Ovary (tissue), 3 donors: ENCODE results near the gene RSPH10B2.

Experiments used
- POLR2A ChIP-seq: fragments of 450-650 bp; IDR thresholded peaks from one replicate; pipeline ENCODE4 v1.6.1; 2017; ENCODE audit warnings: antibody characterized with exemption, mild to moderate bottlenecking, moderate library complexity
- TF ChIP-seq, protein P1 (sequence below), 3 donors: fragments of 450-650 bp in 2 of 3; fragments of 200-600 bp in 1 of 3; IDR thresholded peaks; one replicate each; pipeline versions ENCODE4 v1.5.1 to v1.8.0; 2016 to 2022; ENCODE audit warnings: antibody characterized with exemption in 3 of 3, mild to moderate bottlenecking in 1 of 3
- donor health status: DM: no; HTN: no; CAD: no.

DNA sequence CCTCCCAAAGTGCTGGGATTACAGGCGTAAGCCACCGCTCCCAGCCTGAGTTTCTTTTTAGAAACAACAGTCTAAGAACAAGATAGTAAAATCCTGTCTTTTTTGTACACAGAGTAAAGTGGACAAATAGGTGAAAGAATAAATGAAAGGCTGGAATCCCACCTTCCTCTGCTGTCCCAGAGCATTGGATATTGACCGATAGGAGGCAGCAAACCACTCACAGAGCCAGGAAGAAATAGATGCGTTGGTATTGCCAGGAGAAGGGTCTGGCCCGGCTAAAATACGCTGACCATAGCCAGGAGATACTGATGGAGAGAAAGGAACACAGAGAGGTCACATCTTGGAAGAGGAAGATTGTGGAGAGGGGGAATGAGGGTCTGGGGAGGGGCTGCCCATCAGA is 35.8 kb upstream of the RSPH10B2 start:
- TF ChIP-seq, protein P1, sequence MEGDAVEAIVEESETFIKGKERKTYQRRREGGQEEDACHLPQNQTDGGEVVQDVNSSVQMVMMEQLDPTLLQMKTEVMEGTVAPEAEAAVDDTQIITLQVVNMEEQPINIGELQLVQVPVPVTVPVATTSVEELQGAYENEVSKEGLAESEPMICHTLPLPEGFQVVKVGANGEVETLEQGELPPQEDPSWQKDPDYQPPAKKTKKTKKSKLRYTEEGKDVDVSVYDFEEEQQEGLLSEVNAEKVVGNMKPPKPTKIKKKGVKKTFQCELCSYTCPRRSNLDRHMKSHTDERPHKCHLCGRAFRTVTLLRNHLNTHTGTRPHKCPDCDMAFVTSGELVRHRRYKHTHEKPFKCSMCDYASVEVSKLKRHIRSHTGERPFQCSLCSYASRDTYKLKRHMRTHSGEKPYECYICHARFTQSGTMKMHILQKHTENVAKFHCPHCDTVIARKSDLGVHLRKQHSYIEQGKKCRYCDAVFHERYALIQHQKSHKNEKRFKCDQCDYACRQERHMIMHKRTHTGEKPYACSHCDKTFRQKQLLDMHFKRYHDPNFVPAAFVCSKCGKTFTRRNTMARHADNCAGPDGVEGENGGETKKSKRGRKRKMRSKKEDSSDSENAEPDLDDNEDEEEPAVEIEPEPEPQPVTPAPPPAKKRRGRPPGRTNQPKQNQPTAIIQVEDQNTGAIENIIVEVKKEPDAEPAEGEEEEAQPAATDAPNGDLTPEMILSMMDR (IDR thresholded peaks at IDR 0.05) = no peak
- TF ChIP-seq POLR2A = no peak
